Measurements from ENCODE around the gene ACP1. TPM values are rescaled to one million over a fixed set of nuclear protein-coding genes. Genes with fewer than 3 reads are reported as not detected.

Gene ACP1
- total RNA-seq, 1 experiment from 2014 or later, result 193 TPM

GRCh38 chr2:284896-285492 is 20.2 kb downstream of the ACP1 start:
- Mint-ChIP-seq H3K36me3 (ENCODE audit: insufficient read depth, unreplicated experiment) (peaks cover 16% of the 10 kb centered on the region), H3K9me3 (ENCODE audit: unreplicated experiment) (no peaks in the 10 kb centered on the region), H3K4me1 (ENCODE audit: low read depth, unreplicated experiment) (no peaks in the 10 kb centered on the region), H3K27me3 (ENCODE audit: insufficient read depth, unreplicated experiment) (peaks cover 8% of the 10 kb centered on the region), H3K4me3 (ENCODE audit: unreplicated experiment) (no peak overlapping the region), H3K27ac (ENCODE audit: unreplicated experiment) (no peak overlapping the region)
- Histone ChIP-seq H3K27me3 (replicated peaks; ENCODE audit: control insufficient read depth, insufficient read depth, low read length) (no peaks in the 10 kb centered on the region; the same call in 1 of the 2 replicates), H3K4me3 (ENCODE audit: low read depth, low read length) (no peak overlapping the region), H3K9me3 (no peaks in the 10 kb centered on the region), H3K4me1 (peaks cover 4% of the 10 kb centered on the region; the same call in 1 of the 2 replicates), H3K36me3 (ENCODE audit: control insufficient read depth, insufficient read depth, low read length) (no peaks in the 10 kb centered on the region)
- intact Hi-C loops (cut with micrococcal nuclease; ENCODE audit: unreplicated experiment), result no loop called here
- no peak for DNase-seq
- ChIA-PET CTCF (interaction anchor here (0.6 kb wide), 1 partner anchor 47 kb away, joined by 3 read pairs; no protein-coding TSS in a partner anchor), POLR2A (no interaction called here)
- TF ChIP-seq CTCF (IDR thresholded peaks at IDR 0.05; ENCODE audit: insufficient read depth in 1 of 2, low read depth in 1 of 2, low read length in 1 of 2, severe bottlenecking in 1 of 2, unreplicated experiment in 1 of 2), result no peak
- no TSS peak for BruUV-seq (replicated peaks)

GRCh38 chr2:285531-285930 is 20.8 kb downstream of the ACP1 start:
- H3K36me3 Mint-ChIP-seq (ENCODE audit: insufficient read depth, unreplicated experiment), result peaks cover 15% of the 10 kb centered on the region

GRCh38 chr2:286035-286434 is 21.3 kb downstream of the ACP1 start:
- no peaks in the 10 kb centered on the region for H3K9me3 ChIP-seq
- CTCF ChIA-PET, result no interaction called here
- intact Hi-C loops (cut with micrococcal nuclease; ENCODE audit: unreplicated experiment), result no loop called here

More at GRCh38 chr2:285531-285930, 20.8 kb downstream of the ACP1 start:
- Mint-ChIP-seq H3K4me1 (ENCODE audit: low read depth, unreplicated experiment) (no peaks in the 10 kb centered on the region), H3K27ac (ENCODE audit: unreplicated experiment) (no peak overlapping the region), H3K27me3 (ENCODE audit: insufficient read depth, unreplicated experiment) (peaks cover 10% of the 10 kb centered on the region), H3K4me3 (ENCODE audit: unreplicated experiment) (no peak overlapping the region), H3K9me3 (ENCODE audit: unreplicated experiment) (no peaks in the 10 kb centered on the region)
- Histone ChIP-seq H3K4me3 (ENCODE audit: low read depth, low read length) (no peak overlapping the region), H3K9me3 (no peaks in the 10 kb centered on the region), H3K36me3 (ENCODE audit: control insufficient read depth, insufficient read depth, low read length) (no peaks in the 10 kb centered on the region), H3K4me1 (peaks cover 4% of the 10 kb centered on the region; the same call in 1 of the 2 replicates), H3K27me3 (replicated peaks; ENCODE audit: control insufficient read depth, insufficient read depth, low read length) (no peaks in the 10 kb centered on the region; the same call in none of the 2 replicates)
- ChIA-PET POLR2A (no interaction called here), CTCF (interaction anchor here (0.6 kb wide), 1 partner anchor 47 kb away, joined by 3 read pairs; no protein-coding TSS in a partner anchor)
- intact Hi-C loops (cut with micrococcal nuclease; ENCODE audit: unreplicated experiment), result no loop called here
- no peak for TF ChIP-seq CTCF (IDR thresholded peaks at IDR 0.05; ENCODE audit: insufficient read depth in 1 of 2, low read depth in 1 of 2, low read length in 1 of 2, severe bottlenecking in 1 of 2, unreplicated experiment in 1 of 2)
- DNase-seq, result no peak
- BruUV-seq (replicated peaks), result TSS peak; percentile 4

More at GRCh38 chr2:286035-286434, 21.3 kb downstream of the ACP1 start:
- Histone ChIP-seq H3K36me3 (ENCODE audit: control insufficient read depth, insufficient read depth, low read length) (no peaks in the 10 kb centered on the region), H3K4me1 (peaks cover 4% of the 10 kb centered on the region; the same call in 1 of the 2 replicates), H3K27me3 (replicated peaks; ENCODE audit: control insufficient read depth, insufficient read depth, low read length) (no peaks in the 10 kb centered on the region; the same call in none of the 2 replicates), H3K4me3 (ENCODE audit: low read depth, low read length) (no peak overlapping the region)
- no peak for TF ChIP-seq CTCF (IDR thresholded peaks at IDR 0.05; ENCODE audit: insufficient read depth in 1 of 2, low read depth in 1 of 2, low read length in 1 of 2, severe bottlenecking in 1 of 2, unreplicated experiment in 1 of 2)
- no peak for DNase-seq
- H3K9me3 Mint-ChIP-seq (ENCODE audit: unreplicated experiment), result no peaks in the 10 kb centered on the region
- POLR2A ChIA-PET, result no interaction called here
- H3K27me3 Mint-ChIP-seq (ENCODE audit: insufficient read depth, unreplicated experiment), result peaks cover 10% of the 10 kb centered on the region
- BruUV-seq (replicated peaks), result no TSS peak
- peaks cover 15% of the 10 kb centered on the region for H3K36me3 Mint-ChIP-seq (ENCODE audit: insufficient read depth, unreplicated experiment)
- H3K4me3 Mint-ChIP-seq (ENCODE audit: unreplicated experiment), result no peak overlapping the region
- no peaks in the 10 kb centered on the region for H3K4me1 Mint-ChIP-seq (ENCODE audit: low read depth, unreplicated experiment)
- H3K27ac Mint-ChIP-seq (ENCODE audit: unreplicated experiment), result no peak overlapping the region
